Pancreas (tissue), 10 donors: Measurements from ENCODE around the gene NRP1. TPM values are rescaled to one million over a fixed set of nuclear protein-coding genes. Genes with fewer than 3 reads are reported as not detected.

Experiments used
- ATAC-seq, 4 donors: fragments of 200-7000 bp; cut with Tn5 transposase; one replicate each; pipeline versions ENCODE4 v1.8.0 to v1.9.1; 2020; ENCODE audit warnings: mild to moderate bottlenecking in 4 of 4, moderate library complexity in 4 of 4
- DNase-seq, 6 donors: peaks; one replicate each; pipeline ENCODE4 v3.0.0-alpha.2; 2020
- FAIRE-seq: peaks from 2 replicates; lab custom pipeline; 2012; peaks lifted over from hg19 to GRCh38; lab: Jason Lieb, UNC
- H3K27ac ChIP-seq, 4 donors: fragments of 200-600 bp; sonication (generic); 1 replicate in 3 of 4; 2 replicates in 1 of 4; pipeline versions ENCODE4 v1.5.0 to v1.8.0; 2020
- H3K27me3 ChIP-seq, 4 donors: fragments of 200-600 bp; one replicate each; pipeline ENCODE4 v1.8.0; 2021
- H3K36me3 ChIP-seq, 3 donors: fragments of 200-600 bp; sonication (generic) in 1 of 3; one replicate each; pipeline versions ENCODE4 v1.5.0 to v1.8.0; 2020 to 2021
- H3K4me1 ChIP-seq, 3 donors: fragments of 200-600 bp; one replicate each; pipeline ENCODE4 v1.8.0; 2021
- H3K4me3 ChIP-seq, 4 donors: fragments of 200-600 bp; sonication (generic) in 2 of 4; one replicate each; pipeline versions ENCODE4 v1.5.0 to v1.8.0; 2020 to 2021
- H3K9me3 ChIP-seq, 4 donors: fragments of 200-600 bp; one replicate each; pipeline ENCODE4 v1.8.0; 2021
- WGBS, 2 donors: extraction: QIAGEN DNeasy Blood & Tissue Kit; methylation state at CpG; one replicate each; pipeline ENCODE4 v1.1.7; 2013; 5-methylcytosine and 5-hydroxymethylcytosine counted together
- intact Hi-C, 3 donors: fragments of 100-400 bp; cut with DNase I; formaldehyde crosslinking; loops; one replicate each; pipeline versions ENCODE4 v1.11.1 to v1.14.2; 2022
- polyA plus RNA-seq, 2 donors: library from polyadenylated mRNA; stranded (reverse); fragments of 200-250 nt; gene quantifications; one replicate each; pipeline ENCODE4 v1.2.3, GENCODE V29; 2013
- total RNA-seq, 6 donors: library from RNA; stranded (reverse); fragmentation: NEBNext Ultra II Directional in 4 of 6; extraction: Animal tissue kit (Norgen Biotek cat#: 25700) in 4 of 6; gene quantifications; one replicate each; pipeline versions ENCODE4 v1.2.1 to v1.2.4, GENCODE V29; 2021 to 2023
- TF ChIP-seq, protein P1 (sequence below), 4 donors: fragments of 200-600 bp; sonication (generic) in 3 of 4; IDR thresholded peaks; one replicate each; pipeline versions ENCODE4 v1.5.0 to v1.8.0; 2021; ENCODE audit warnings: antibody characterized with exemption in 4 of 4
- donor health status: healthy with polysubstance abuse.
- donor health status: DM: no; HTN: no; CAD: no; lungs with moderate emphysema.
- donor health status: DM: no; HTN: no; CAD: no.
- donor health status: control.
- donor health status: control.
- donor health status: Bipolar disorder and iron deficiency.
- donor health status: DM: yes; HTN: yes; CAD: no.
- donor health status: DM: no; HTN: no; CAD: no.
- donor health status: DM: no; HTN: no; CAD: no.
- donor health status: DM: yes; HTN: yes; CAD: no.

Gene NRP1
- total and polyA plus RNA-seq, 8 donors: 12.0 to 56.4 (median 28.4) TPM

DNA sequence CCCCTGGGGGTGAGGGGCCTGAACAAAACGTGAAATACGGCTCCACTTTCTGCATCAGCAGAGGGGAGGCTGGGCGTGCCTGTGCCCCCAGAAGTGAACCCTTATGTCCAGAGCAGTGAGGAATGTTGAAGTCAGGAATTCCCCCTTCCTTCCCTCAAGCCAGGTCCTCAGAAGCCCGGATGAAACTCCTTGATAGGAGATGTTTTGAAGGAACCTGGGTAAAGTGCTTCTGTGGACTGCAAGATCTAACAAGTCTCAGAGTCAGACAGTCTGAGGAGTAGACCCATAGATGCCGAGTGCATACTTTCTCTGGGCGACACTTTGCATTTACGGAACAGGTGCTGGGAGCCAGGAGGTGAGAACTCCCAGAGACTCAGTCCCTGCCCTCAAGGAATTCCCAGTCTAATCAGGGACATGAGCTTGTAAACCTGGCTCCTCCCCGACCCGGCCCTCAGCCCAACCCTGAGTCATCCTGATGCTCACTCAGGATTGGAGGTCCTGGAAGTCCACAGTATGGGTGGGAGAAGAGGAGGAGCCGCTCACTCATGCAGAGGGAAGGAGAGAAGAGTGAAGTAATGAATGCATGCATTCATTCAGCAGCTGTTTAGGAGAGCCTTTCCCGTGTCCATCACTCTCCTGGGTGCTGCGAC is 197.0 kb downstream of the NRP1 start:
- TF ChIP-seq, protein P1, sequence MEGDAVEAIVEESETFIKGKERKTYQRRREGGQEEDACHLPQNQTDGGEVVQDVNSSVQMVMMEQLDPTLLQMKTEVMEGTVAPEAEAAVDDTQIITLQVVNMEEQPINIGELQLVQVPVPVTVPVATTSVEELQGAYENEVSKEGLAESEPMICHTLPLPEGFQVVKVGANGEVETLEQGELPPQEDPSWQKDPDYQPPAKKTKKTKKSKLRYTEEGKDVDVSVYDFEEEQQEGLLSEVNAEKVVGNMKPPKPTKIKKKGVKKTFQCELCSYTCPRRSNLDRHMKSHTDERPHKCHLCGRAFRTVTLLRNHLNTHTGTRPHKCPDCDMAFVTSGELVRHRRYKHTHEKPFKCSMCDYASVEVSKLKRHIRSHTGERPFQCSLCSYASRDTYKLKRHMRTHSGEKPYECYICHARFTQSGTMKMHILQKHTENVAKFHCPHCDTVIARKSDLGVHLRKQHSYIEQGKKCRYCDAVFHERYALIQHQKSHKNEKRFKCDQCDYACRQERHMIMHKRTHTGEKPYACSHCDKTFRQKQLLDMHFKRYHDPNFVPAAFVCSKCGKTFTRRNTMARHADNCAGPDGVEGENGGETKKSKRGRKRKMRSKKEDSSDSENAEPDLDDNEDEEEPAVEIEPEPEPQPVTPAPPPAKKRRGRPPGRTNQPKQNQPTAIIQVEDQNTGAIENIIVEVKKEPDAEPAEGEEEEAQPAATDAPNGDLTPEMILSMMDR (IDR thresholded peaks at IDR 0.05): no peak

DNA sequence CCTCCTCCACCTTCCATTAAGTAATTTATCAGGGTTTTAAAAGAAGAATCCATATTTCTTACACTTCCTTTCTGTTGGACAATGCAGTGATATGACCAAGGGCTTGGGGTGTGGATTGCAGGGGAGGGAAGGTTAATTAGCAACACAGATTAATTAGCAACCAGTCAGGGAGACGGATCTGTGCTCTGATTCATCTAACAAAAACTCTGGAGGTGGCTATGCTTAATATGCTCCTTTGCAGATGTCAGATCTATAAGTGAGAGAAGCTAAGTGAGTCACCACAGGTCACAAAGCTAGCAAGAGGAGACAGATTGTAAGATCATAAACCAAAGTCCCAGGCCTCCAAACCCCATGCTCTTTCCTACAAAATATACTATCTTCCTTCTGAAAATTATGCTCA is 197.7 kb downstream of the NRP1 start:
- TF ChIP-seq, protein P1 (IDR thresholded peaks at IDR 0.05): no peak
- no peak for FAIRE-seq

More for the DNA sequence above, 197.0 kb downstream of the NRP1 start:
- Histone ChIP-seq H3K9me3 (no peaks in the 10 kb centered on the region), H3K27me3 (no peaks in the 10 kb centered on the region), H3K4me3 (no peak overlapping the region), H3K27ac (peak overlapping the region in 2 of 4 donors; percentile 7 to 55), H3K36me3 (no peaks in the 10 kb centered on the region), H3K4me1 (peaks cover 0 to 6% (median 0%) of the 10 kb centered on the region in 3 donors)
- FAIRE-seq: no peak
- intact Hi-C loops: no loop called here
- no peak for ATAC-seq
- no peak for DNase-seq
- WGBS, 2 donors: 82 to 86% methylated on average over 12 of the region's 12 CpGs

DNA sequence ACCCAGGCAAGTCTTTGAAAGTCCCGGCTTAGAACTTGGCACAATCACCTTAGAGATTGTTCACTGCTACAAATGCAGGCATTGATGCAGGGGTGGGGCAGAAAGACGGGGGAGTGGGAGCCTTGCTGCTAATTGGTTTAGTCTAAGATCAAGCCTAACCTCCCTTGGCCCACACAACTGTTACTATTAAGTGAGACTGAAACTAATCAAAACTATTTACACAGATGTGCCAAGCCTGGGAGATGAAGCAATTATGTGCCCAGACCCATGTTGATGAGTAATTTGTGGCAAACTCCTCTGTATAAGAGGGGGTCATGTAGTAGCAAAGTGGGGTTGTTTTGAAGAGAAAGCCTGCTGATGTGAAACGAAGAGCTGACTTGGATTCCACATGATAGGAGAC is 198.2 kb downstream of the NRP1 start:
- Histone ChIP-seq H3K4me3 (no peak overlapping the region), H3K4me1 (peaks cover 0 to 6% (median 0%) of the 10 kb centered on the region in 3 donors), H3K36me3 (no peaks in the 10 kb centered on the region), H3K27ac (peak overlapping the region in 2 of 4 donors; percentile 7 to 93), H3K27me3 (no peaks in the 10 kb centered on the region), H3K9me3 (no peaks in the 10 kb centered on the region)
- ATAC-seq (no peak), DNase-seq (no peak), FAIRE-seq (no peak)
- TF ChIP-seq, protein P1 (IDR thresholded peaks at IDR 0.05): no peak
- WGBS, 2 donors: 60 to 85% methylated on average over 3 of the region's 3 CpGs
- intact Hi-C loops: no loop called here

More for the DNA sequence above, 197.7 kb downstream of the NRP1 start:
- H3K27me3 ChIP-seq: no peaks in the 10 kb centered on the region
- H3K4me1 ChIP-seq: peaks cover 0 to 6% (median 0%) of the 10 kb centered on the region in 3 donors
- no peaks in the 10 kb centered on the region for H3K9me3 ChIP-seq
- 13 to 21% methylated on average over 1 of the region's 1 CpG for WGBS, 2 donors
- intact Hi-C loops: no loop called here
- H3K27ac ChIP-seq: peak overlapping the region in 2 of 4 donors; percentile 7 to 93
- H3K36me3 ChIP-seq: no peaks in the 10 kb centered on the region
- no peak for DNase-seq
- peak in 2 of 4 donors; percentile 14 to 34 for ATAC-seq
- H3K4me3 ChIP-seq: no peak overlapping the region

DNA sequence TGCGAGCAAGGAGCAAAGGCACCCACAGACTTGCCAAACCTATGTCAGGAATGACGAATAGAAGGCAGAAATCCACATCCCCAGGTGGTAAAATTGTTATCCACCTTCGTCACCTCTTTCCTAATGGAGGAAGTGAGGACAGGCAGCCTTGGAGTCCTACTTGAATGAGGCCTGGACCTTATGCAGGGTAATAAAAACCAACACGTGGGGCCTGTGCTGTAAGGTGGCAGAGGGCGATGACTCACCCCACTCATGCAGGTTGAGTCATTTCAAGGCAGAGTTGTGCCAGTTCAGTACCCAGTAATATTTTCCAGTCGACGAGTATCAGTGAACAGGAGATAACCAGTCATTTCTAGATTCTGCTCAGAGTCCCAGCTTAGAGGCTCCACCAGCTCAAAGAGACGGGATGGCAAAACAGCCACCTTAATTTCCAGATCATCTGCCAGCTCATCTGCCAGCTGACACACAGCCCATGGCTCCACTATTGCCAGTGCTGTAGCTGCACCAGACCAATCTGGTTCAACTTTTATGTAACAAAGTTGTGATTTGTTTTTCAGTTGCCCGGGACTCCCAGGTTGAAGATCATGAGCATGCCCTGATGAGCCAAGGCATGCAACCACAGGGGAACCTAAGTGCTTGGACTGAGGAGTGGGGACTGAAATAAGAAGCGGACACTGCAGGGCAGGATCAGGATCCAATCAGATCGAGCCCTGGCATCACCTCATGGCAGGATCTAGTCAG is 200.3 kb downstream of the NRP1 start:
- Histone ChIP-seq H3K36me3 (no peaks in the 10 kb centered on the region), H3K9me3 (no peaks in the 10 kb centered on the region), H3K27me3 (no peaks in the 10 kb centered on the region), H3K27ac (peak overlapping the region; percentile 49 to 93 (median 68)), H3K4me3 (no peak overlapping the region), H3K4me1 (peaks cover 0 to 6% (median 0%) of the 10 kb centered on the region in 3 donors)
- ATAC-seq (peak; percentile 84 to 92 (median 88)), DNase-seq (peak in 4 of 6 donors; percentile 44 to 81 (median 62)), FAIRE-seq (no peak)
- WGBS, 2 donors: 59 to 64% methylated on average over 11 of the region's 11 CpGs
- intact Hi-C loops: no loop called here
- TF ChIP-seq, protein P1 (IDR thresholded peaks at IDR 0.05): no peak
